IMR-90 (cell line): ENCODE data around the gene TP53BP2.

Source experiments
- CEBPB ChIP-seq: IDR thresholded peaks from 2 replicates; pipeline ENCODE4 v1.6.1; 2012; ENCODE audit warnings: low read depth, low read length, improper control_type of control experiment
- CHD1 ChIP-seq: IDR thresholded peaks from 2 replicates; pipeline ENCODE4 v1.6.1; 2012; ENCODE audit warnings: low read depth, low read length, improper control_type of control experiment
- FOS ChIP-seq: fragments of 150-350 bp; IDR thresholded peaks from 2 replicates; pipeline ENCODE4 v1.6.1; 2016; ENCODE audit warnings: low read depth, low read length
- MAFK ChIP-seq: IDR thresholded peaks from 2 replicates; pipeline ENCODE4 v1.6.1; 2012; ENCODE audit warnings: low read depth, low read length, improper control_type of control experiment
- MXI1 ChIP-seq: IDR thresholded peaks from 2 replicates; pipeline ENCODE4 v1.6.1; 2012; ENCODE audit warnings: low read depth, mild to moderate bottlenecking, low read length, moderate library complexity, borderline replicate concordance
- NFE2L2 ChIP-seq: fragments of 150-350 bp; IDR thresholded peaks from 2 replicates; pipeline ENCODE4 v1.6.1; 2016; ENCODE audit warnings: low read depth, mild to moderate bottlenecking, low read length
- POLR2A ChIP-seq: IDR thresholded peaks from 2 replicates; pipeline ENCODE4 v1.6.1; 2012; ENCODE audit warnings: mild to moderate bottlenecking, low read depth, low read length
- RAD21 ChIP-seq: IDR thresholded peaks from 2 replicates; pipeline ENCODE4 v1.6.1; 2012; ENCODE audit warnings: low read length, improper control_type of control experiment
- RCOR1 ChIP-seq: IDR thresholded peaks from 2 replicates; pipeline ENCODE4 v1.6.1; 2012; ENCODE audit warnings: mild to moderate bottlenecking, low read length, improper control_type of control experiment; ENCODE audit not compliant: insufficient replicate concordance
- RFX5 ChIP-seq: IDR thresholded peaks from 2 replicates; pipeline ENCODE4 v1.8.0; 2012; ENCODE audit warnings: low read depth, mild to moderate bottlenecking, low read length, moderate library complexity
- SMC3 ChIP-seq: fragments of 150-350 bp; IDR thresholded peaks from 2 replicates; pipeline ENCODE4 v1.6.1; 2016; ENCODE audit warnings: low read depth, mild to moderate bottlenecking, antibody characterized with exemption, low read length, moderate library complexity
- TF ChIP-seq, protein P1 (sequence below): conservative IDR thresholded peaks from 2 replicates; pipeline ENCODE4 v1.5.1; 2012; ENCODE audit warnings: mild to moderate bottlenecking, low read depth, low read length, improper control_type of control experiment
- TF ChIP-seq, protein P2 (sequence below): fragments of 150-350 bp; IDR thresholded peaks from 2 replicates; pipeline ENCODE4 v1.6.1; 2017; ENCODE audit warnings: mild to moderate bottlenecking, antibody characterized with exemption, low read length, low read depth
- TF ChIP-seq, protein P3 (sequence below): fragments of 150-350 bp; IDR thresholded peaks from 2 replicates; pipeline ENCODE4 v1.6.1; 2016; ENCODE audit warnings: low read depth, mild to moderate bottlenecking, low read length, moderate library complexity, borderline replicate concordance

DNA sequence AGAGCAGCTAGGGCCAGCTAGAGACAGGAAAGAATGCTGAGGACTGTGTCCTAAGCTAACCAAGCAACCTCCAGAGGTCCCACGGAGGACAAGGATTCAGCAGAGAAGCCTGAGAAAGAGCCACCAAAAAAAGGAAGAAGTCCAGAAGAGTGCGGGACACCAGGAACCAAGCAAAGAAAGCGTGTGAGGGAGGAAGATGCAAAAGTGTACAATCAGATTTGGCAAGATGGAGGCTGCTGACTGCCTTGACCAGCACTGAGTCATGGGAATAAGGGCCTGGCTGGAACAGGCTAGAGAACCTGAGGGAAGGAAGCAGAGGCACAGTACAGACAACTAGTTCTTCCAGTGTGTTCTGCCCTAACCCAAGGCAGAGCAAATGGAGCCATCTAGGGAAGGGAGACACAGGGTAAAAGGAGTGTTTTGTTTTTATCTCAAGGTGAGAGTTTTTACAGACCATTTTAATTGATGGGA, 18.5 kb downstream of the TP53BP2 start:
- TF ChIP-seq, protein P1, sequence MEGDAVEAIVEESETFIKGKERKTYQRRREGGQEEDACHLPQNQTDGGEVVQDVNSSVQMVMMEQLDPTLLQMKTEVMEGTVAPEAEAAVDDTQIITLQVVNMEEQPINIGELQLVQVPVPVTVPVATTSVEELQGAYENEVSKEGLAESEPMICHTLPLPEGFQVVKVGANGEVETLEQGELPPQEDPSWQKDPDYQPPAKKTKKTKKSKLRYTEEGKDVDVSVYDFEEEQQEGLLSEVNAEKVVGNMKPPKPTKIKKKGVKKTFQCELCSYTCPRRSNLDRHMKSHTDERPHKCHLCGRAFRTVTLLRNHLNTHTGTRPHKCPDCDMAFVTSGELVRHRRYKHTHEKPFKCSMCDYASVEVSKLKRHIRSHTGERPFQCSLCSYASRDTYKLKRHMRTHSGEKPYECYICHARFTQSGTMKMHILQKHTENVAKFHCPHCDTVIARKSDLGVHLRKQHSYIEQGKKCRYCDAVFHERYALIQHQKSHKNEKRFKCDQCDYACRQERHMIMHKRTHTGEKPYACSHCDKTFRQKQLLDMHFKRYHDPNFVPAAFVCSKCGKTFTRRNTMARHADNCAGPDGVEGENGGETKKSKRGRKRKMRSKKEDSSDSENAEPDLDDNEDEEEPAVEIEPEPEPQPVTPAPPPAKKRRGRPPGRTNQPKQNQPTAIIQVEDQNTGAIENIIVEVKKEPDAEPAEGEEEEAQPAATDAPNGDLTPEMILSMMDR = no peak
- no peak for TF ChIP-seq MXI1
- TF ChIP-seq RCOR1 = no peak
- no peak for TF ChIP-seq POLR2A
- TF ChIP-seq, protein P2, sequence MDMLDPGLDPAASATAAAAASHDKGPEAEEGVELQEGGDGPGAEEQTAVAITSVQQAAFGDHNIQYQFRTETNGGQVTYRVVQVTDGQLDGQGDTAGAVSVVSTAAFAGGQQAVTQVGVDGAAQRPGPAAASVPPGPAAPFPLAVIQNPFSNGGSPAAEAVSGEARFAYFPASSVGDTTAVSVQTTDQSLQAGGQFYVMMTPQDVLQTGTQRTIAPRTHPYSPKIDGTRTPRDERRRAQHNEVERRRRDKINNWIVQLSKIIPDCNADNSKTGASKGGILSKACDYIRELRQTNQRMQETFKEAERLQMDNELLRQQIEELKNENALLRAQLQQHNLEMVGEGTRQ = no peak
- TF ChIP-seq FOS = no peak
- TF ChIP-seq CEBPB = no peak
- no peak for TF ChIP-seq SMC3
- TF ChIP-seq RFX5 = no peak
- TF ChIP-seq RAD21 = no peak
- no peak for TF ChIP-seq NFE2L2
- TF ChIP-seq MAFK = no peak
- no peak for TF ChIP-seq CHD1
- TF ChIP-seq, protein P3, sequence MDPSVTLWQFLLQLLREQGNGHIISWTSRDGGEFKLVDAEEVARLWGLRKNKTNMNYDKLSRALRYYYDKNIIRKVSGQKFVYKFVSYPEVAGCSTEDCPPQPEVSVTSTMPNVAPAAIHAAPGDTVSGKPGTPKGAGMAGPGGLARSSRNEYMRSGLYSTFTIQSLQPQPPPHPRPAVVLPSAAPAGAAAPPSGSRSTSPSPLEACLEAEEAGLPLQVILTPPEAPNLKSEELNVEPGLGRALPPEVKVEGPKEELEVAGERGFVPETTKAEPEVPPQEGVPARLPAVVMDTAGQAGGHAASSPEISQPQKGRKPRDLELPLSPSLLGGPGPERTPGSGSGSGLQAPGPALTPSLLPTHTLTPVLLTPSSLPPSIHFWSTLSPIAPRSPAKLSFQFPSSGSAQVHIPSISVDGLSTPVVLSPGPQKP = no peak
